Testis (tissue), 3 donors: ENCODE measurements around the gene ACTR1A. TPM values are rescaled to one million over a fixed set of nuclear protein-coding genes. Genes with fewer than 3 reads are reported as not detected.

Experiments used
- DNase-seq: peaks from one replicate; pipeline ENCODE4 v3.0.0-alpha.2; 2019
- H3K27ac ChIP-seq, 2 donors: fragments of 200-600 bp; sonication (generic); one replicate each; pipeline ENCODE4 v1.5.1; 2019
- H3K27me3 ChIP-seq: fragments of 200-600 bp; sonication (generic); one replicate; pipeline ENCODE4 v1.5.1; 2019
- H3K36me3 ChIP-seq: fragments of 200-600 bp; sonication (generic); one replicate; pipeline ENCODE4 v1.5.1; 2017; ENCODE audit warnings: low read depth; ENCODE audit errors: missing control alignments
- H3K4me1 ChIP-seq: fragments of 200-600 bp; sonication (generic); one replicate; pipeline ENCODE4 v1.5.1; 2019
- H3K4me3 ChIP-seq, 2 donors: fragments of 200-600 bp; sonication (generic); one replicate each; pipeline ENCODE4 v1.5.1; 2017 to 2019
- H3K9me3 ChIP-seq: fragments of 200-600 bp; sonication (generic); one replicate; pipeline ENCODE4 v1.5.1; 2017
- POLR2A ChIP-seq: fragments of 450-650 bp; IDR thresholded peaks from one replicate; pipeline ENCODE4 v1.6.1; 2017; ENCODE audit warnings: antibody characterized with exemption, mild to moderate bottlenecking, moderate library complexity
- WGBS, 2 donors: methylation state at CpG; one replicate each; pipeline ENCODE4 v1.1.5; 2018; 5-methylcytosine and 5-hydroxymethylcytosine counted together
- intact Hi-C: fragments of 100-400 bp; cut with DNase I; formaldehyde crosslinking; loops from one replicate; pipeline ENCODE4 v1.15.1; 2023; ENCODE audit warnings: low total_unique reads
- polyA plus RNA-seq: library from polyadenylated mRNA; stranded (reverse); fragments of 350-450 nt; fragmentation: Illumina TruSeq; extraction: RNeasy Lipid Tissue Mini Kit (QIAGEN cat#74804); gene quantifications from one replicate; pipeline ENCODE4 v1.2.3, GENCODE V29; 2014; ENCODE audit warnings: low read depth, low replicate concordance; ENCODE audit not compliant: insufficient read depth
- total RNA-seq, 2 donors: library from RNA; depleted of rRNA; stranded (reverse); fragments of >200 nt; gene quantifications; one replicate each; pipeline ENCODE4 v1.2.3, GENCODE V29; 2016
- TF ChIP-seq, protein P1 (sequence below), 3 experiments: fragments of 450-650 bp in 2 of 3; fragments of 200-600 bp in 1 of 3; sonication (generic) in 1 of 3; IDR thresholded peaks; one replicate each; pipeline ENCODE4 v1.5.1; 2016 to 2019; ENCODE audit warnings: antibody characterized with exemption in 3 of 3, mild to moderate bottlenecking in 2 of 3, moderate library complexity in 1 of 3

ACTR1A gene
- total and polyA plus RNA-seq, 3 donors from 2014 or later, result 97.6 to 126 (median 97.7) TPM

DNA sequence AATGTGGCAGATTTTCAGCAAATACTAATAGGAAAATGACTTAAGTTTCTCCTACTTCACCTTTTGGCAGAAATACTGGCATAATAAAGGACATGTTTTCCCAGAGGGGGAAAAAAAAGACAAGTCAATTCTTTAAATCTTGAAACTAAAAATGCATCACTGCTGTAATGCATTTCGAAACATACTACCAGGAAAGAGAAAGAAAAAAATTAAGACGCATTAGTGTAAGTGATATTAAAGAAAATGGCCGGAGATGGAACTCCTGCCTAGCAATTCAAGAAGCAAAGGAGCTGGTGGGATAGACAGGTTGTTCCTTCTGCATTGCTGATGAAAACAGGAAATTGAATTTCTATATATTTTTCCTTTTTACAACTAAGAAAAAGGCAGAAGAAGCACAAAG lies 3.2 kb downstream of the ACTR1A start:
- Histone ChIP-seq H3K9me3 (no peaks in the 10 kb centered on the region), H3K27ac (no peak overlapping the region), H3K4me1 (peaks cover 5% of the 10 kb centered on the region), H3K36me3 (no peaks in the 10 kb centered on the region), H3K4me3 (no peak overlapping the region), H3K27me3 (no peaks in the 10 kb centered on the region)
- intact Hi-C loops, result no loop called here
- 88 to 89% methylated on average over 3 of the region's 3 CpGs for WGBS, 2 donors
- TF ChIP-seq POLR2A, result no peak
- TF ChIP-seq, protein P1, sequence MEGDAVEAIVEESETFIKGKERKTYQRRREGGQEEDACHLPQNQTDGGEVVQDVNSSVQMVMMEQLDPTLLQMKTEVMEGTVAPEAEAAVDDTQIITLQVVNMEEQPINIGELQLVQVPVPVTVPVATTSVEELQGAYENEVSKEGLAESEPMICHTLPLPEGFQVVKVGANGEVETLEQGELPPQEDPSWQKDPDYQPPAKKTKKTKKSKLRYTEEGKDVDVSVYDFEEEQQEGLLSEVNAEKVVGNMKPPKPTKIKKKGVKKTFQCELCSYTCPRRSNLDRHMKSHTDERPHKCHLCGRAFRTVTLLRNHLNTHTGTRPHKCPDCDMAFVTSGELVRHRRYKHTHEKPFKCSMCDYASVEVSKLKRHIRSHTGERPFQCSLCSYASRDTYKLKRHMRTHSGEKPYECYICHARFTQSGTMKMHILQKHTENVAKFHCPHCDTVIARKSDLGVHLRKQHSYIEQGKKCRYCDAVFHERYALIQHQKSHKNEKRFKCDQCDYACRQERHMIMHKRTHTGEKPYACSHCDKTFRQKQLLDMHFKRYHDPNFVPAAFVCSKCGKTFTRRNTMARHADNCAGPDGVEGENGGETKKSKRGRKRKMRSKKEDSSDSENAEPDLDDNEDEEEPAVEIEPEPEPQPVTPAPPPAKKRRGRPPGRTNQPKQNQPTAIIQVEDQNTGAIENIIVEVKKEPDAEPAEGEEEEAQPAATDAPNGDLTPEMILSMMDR (IDR thresholded peaks at IDR 0.05), result no peak
- DNase-seq, result no peak

- intact Hi-C loops, result no loop called here
- Histone ChIP-seq H3K4me3 (no peak overlapping the region), H3K27ac (no peak overlapping the region), H3K27me3 (no peaks in the 10 kb centered on the region), H3K9me3 (no peaks in the 10 kb centered on the region), H3K36me3 (no peaks in the 10 kb centered on the region), H3K4me1 (peaks cover 5% of the 10 kb centered on the region)
- WGBS, 2 donors, result 81 to 90% methylated on average over 1 of the region's 1 CpG
- DNase-seq, result no peak
- TF ChIP-seq, protein P1 (IDR thresholded peaks at IDR 0.05), result no peak
- no peak for TF ChIP-seq POLR2A
These were observed 5.0 kb downstream of the ACTR1A start for GRCh38 chr10:102497545-102497944.

GRCh38 chr10:102493771-102494170 lies 8.7 kb downstream of the ACTR1A start:
- TF ChIP-seq, protein P1 (IDR thresholded peaks at IDR 0.05), result no peak
- no peak for TF ChIP-seq POLR2A
- intact Hi-C loops, result no loop called here
- H3K36me3 ChIP-seq, result no peaks in the 10 kb centered on the region
- no peak overlapping the region for H3K27ac ChIP-seq
- H3K4me3 ChIP-seq, result no peak overlapping the region
- DNase-seq, result no peak
- H3K27me3 ChIP-seq, result no peaks in the 10 kb centered on the region
- H3K9me3 ChIP-seq, result no peaks in the 10 kb centered on the region
- peaks cover 5% of the 10 kb centered on the region for H3K4me1 ChIP-seq
- 77 to 88% methylated on average over 2 of the region's 2 CpGs for WGBS, 2 donors

DNA sequence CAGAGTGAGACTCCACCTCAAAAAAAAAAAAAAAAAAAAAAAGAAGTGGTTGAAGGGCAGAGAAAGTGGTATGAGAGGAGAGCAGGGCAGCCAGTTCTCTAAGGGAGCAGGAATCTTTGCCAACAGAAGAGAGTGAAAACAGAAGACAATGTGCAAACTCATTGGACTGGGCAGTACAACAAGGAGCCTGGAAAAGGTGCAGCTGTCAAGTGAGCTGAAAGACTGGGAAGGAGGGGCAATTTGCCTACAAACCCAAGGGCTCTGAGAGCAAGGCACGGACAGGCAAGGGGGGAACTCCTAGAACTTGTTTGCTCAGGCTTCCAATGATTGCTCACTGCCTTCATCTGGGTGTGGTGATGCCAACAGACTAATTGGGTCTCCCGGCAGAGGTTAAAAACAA lies 9.5 kb downstream of the ACTR1A start:
- Histone ChIP-seq H3K27ac (no peak overlapping the region), H3K4me1 (peaks cover 5% of the 10 kb centered on the region), H3K27me3 (no peaks in the 10 kb centered on the region), H3K9me3 (no peaks in the 10 kb centered on the region), H3K36me3 (no peaks in the 10 kb centered on the region), H3K4me3 (no peak overlapping the region)
- DNase-seq, result no peak
- whole genome bisulfite sequencing, 2 donors, result 42 to 51% methylated on average over 2 of the region's 2 CpGs
- intact Hi-C loops, result no loop called here
- TF ChIP-seq POLR2A, result no peak
- TF ChIP-seq, protein P1 (IDR thresholded peaks at IDR 0.05), result no peak

DNA sequence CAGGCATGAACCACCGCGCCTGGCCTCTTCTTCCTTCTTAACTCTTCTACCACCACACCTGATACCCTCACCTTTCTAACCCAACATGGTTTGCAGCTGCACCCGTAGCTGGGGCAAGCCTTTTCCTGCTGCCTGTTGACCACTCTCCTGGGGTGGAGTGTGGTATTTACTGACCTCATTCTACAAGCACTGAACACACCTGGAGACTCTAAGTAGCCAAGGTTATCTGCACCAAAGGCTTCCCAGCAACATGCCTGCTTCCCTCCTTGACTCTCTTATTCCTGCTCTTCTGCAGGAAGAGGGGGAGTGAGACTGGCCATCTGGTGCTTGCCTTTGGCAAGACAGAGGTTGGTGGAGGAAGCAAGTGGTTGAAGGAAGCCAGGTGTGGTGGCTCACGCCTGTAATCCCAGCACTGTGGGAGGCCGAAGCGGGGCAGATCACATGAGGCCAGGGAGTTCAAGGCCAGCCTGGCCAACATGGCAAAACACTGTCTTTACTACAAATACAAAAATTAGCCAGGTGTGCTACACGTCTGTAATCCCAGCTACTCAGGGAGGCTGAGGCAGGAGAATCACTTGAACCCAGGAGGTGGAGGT lies 10.1 kb downstream of the ACTR1A start:
- TF ChIP-seq, protein P1 (IDR thresholded peaks at IDR 0.05), result no peak
- TF ChIP-seq POLR2A, result no peak
- Histone ChIP-seq H3K4me3 (no peak overlapping the region), H3K4me1 (peaks cover 5% of the 10 kb centered on the region), H3K27me3 (no peaks in the 10 kb centered on the region), H3K9me3 (no peaks in the 10 kb centered on the region), H3K27ac (no peak overlapping the region), H3K36me3 (no peaks in the 10 kb centered on the region)
- intact Hi-C loops, result no loop called here
- 82 to 95% methylated on average over 7 of the region's 7 CpGs for WGBS, 2 donors
- no peak for DNase-seq
